Measurements from ENCODE around the gene SEMA4D.

DNA sequence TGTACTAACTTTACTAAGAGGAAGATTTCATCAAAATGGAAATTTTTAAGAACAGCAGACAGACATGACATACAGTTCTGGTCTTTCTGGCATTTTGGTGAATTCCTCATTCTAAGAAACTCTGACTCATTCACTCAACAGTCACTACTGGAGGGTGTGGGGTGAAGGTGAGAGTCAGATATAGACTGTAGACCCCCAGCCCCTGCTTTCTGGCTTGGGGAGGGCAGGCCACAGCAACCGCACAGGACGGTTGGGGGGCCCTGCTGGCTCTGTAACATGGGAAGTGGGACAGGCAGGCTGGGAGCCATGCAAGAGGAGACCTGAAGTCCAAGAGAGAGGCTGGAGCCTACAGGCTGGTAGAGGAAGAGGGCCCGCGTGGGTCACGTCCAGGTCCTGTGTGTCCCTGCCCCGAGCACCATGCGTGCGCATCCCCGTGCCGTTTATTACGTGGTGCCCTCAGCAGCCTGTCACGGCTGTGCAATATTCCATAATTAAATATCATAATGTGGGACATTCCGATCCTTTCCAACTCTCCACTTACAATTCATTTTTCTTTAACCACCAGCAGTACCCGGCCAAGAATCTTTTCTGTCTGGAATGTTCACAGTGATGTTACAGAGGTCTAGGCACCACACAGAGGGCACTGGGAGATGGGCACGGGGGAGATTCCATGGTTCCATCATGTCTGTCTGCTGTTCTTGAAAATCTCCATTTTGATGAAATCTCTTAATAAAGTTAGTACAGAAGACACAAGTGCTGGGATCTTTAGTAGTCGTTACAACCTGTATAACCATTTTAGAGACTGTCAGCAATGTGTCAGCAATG lies 75.5 kb downstream of the SEMA4D start:
- TF ChIP-seq CTCF (IDR thresholded peaks at IDR 0.05) (no peak), ZFX (IDR thresholded peaks at IDR 0.05; ENCODE audit: borderline replicate concordance) (no peak)
